HT1080 (cell line): Measurements from ENCODE around the gene INSL3. TPM values are rescaled to one million over a fixed set of nuclear protein-coding genes. Genes with fewer than 3 reads are reported as not detected.

ENCODE experiments used
- DNase-seq: peaks from one replicate; pipeline ENCODE4 v3.0.0-alpha.2; 2015; ENCODE audit warnings: low read depth
- polyA plus RNA-seq, 2 experiments: library from polyadenylated mRNA; depleted of rRNA; stranded (reverse); fragments of >200 nt; gene quantifications; 2 replicates each; pipeline ENCODE4 v1.2.3, GENCODE V29; 2015
- total RNA-seq: library from RNA; depleted of rRNA; stranded (reverse); fragments of >200 nt; shearing (Covaris generic); gene quantifications from 2 replicates; pipeline ENCODE4 v1.2.3, GENCODE V29; 2014; rRNA removed

Gene INSL3, protein sequence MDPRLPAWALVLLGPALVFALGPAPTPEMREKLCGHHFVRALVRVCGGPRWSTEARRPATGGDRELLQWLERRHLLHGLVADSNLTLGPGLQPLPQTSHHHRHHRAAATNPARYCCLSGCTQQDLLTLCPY
- not detected in 2 replicates for total RNA-seq
- polyA plus RNA-seq (2015; cell fraction: cytosol; rRNA removed) = not detected in 2 replicates
- polyA plus RNA-seq (2015; cell fraction: nucleus; rRNA removed) = not detected in 2 replicates

DNA sequence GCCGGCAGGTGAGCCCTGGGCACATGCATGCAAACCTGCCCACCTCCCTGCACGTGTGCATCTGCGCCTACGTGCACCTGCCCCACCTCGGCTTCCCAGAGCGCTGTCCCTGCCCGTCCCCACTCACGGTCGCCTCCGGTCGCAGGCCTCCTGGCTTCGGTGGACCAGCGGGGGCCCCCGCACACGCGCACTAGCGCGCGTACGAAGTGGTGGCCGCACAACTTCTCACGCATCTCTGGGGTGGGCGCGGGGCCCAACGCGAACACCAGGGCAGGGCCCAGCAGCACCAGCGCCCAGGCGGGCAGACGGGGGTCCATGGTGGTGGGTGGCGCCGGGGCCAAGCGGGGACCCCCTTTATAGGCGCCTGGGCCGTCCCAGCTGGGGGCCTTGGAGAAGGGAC, at the start of gene INSL3:
TSS of gene INSL3 (minus strand) at position 330 of the 400 bp plus-strand sequence. CDS start at position 317, 13 bp downstream.
- DNase-seq = no peak

DNA sequence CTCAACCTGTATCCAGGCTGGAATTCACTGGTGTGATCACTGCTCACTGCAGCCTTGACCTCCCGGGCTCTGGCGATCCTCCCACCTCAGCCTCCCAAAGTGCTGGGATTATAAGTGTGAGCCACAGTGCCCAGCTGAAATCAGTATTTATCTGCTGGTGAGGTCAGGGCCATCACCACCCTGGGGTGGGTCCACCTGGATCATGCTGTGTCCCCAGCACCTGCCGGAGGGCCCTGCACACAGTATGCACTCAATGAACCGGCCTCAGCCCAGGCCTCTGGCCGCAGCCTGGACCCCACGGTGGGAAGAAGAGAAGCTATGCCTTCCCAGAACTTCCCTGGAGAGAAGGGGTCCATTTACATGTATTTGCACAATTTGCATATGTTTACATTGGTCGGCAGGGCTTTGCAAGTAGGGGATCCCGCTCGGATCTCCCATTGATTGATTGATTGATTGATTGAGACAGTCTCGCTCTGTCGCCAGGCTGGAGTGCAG, 47.8 kb upstream of the INSL3 start:
- no peak for DNase-seq

DNA sequence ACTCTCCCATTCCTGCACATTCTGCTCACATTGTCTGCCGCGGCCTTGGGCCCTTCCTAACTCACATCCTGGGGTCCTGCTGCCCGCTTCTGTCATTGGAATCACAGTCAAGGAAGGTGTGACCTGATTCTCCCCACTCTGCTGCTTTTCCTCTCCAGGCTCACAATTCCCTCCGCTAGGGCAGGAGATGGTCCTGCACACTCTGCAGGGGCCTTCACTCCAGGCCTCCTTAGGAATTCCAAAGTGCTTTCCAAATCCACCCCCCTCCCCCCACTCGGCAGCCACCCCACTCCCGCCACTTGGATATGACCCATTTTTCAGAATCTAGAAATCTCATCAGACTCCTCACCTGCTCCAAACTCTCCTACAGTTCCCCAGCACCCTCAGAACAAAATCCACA, 47.4 kb upstream of the INSL3 start:
- DNase-seq = no peak

DNA sequence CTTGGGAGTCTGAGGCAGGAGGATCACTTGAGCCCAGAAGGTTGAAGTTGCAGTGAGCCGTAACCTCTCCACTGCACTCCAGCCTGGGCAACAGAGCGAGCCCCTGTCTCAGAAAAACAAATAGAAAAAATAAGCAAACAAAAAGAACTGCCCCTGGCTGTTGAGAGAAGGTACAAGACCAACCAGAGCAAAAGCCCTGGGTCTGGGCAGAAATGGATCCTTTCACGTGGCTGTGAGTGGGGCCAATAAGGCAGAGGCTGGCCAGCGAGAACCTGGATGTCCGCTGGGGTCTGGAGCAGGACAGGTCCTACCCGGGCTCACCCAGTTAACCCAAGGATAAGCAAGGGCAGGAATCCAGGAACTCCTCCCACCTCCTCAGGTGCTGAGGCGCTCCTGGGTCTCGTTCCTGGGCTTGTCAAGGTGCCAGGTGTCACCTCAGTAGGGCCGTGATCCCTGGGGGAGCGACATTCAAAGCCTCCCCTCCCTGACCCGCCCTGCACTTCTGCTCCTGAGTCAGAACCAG, 45.7 kb upstream of the INSL3 start:
- no peak for DNase-seq

DNA sequence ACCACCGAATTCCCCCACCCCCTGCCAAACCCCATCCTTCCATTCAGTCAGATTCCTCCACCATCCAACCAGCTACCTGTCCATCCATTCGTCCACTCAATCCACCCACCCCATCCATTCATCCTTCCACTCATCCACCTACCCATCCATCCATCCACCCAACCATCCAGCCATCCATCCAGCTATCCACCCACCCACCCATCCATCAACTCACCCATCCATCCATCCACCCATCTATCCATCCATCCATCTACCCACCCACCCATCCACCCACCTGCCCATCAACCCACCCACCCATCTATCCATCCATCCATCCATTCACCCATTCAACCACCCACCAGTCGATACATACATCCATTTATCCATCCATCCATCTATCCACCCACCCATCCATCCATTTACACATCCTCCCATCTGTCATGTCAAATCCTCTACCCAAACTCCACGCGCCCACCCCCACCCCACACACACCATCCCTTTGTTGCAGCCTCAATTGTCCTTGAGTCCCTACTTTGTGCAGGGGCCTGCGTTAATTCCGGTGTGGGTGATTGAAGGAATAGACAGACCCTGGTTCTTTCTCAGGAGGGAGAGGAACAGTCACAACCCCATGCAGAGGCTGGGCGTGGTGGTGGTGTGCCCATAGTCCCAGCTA, 45.1 kb upstream of the INSL3 start:
- DNase-seq = no peak

DNA sequence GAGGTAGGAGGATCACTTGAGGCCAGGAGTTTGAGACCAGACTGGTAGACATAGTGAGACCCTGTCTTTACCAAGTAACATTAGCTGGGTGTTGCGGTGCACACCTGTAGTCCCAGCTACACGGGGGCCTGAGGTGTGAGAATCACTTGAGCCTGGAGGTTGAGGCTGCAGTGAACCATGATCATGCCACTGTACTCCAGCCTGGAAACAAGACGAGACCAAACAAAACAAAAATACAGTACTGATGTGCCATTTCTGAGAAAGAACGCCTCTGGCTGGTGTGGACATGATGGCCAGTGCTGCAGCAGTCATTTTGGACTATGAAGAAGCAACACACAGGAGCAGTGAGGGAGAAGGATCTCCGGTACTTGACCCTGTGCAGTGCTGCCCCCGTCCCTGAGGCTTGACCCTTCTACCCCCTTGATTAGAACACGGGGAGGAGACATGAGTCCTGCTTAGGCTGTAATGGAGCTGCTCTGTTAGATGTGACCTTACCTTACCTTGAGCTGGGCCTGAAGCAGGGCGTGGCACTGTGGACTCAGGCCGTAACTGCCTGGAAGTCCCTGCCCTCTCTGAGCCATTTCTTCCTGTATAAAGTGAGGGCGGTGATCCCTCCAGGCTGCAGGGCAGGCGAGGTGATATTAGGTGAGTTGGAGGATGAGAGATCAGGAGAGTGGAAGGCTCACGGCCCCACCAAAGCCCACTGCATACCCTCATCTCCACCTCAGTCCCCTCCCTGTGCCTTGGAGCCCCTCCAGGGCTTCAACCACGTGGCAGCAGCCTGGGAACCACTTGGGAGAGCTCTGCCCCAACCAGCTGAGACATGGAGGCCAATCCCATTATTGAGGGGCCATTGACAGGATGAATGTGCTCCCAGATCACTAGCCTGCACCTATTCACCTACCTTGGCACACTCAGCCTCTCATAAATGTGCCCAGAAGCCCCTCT, 44.3 kb upstream of the INSL3 start:
- DNase-seq = peak; percentile 60

DNA sequence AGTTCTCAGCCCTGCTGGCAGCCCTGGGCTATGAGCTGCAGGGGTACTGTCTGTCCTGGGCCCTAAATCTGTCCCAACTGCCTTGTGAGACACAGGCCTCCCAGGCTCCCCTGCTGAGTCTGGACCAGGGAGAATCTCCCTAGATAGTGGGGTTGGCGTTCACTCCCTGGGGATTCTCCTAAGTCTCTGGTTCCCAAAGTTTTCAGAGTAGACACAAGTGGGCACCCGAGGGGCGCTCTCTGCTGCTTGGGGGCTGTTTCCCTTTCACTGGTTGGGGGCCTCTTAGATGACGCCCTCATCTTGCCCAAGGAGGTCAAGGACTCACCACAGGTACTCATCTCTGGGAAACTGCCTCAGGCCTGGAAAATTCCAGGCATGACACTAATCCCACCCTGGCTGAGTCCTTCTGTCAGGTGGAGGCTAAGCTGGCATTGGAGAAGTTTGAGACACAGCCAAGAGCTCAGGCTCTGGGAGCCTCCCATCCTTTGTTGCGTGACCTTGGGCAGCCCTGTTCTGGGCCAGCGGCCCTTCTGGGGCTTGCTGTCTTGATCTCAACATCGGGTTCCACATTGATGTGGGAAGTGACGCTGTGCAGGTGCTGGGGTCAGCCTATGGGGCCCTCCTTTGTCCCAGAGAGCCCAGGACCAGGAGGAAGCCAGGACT, 42.3 kb upstream of the INSL3 start:
- DNase-seq = no peak

DNA sequence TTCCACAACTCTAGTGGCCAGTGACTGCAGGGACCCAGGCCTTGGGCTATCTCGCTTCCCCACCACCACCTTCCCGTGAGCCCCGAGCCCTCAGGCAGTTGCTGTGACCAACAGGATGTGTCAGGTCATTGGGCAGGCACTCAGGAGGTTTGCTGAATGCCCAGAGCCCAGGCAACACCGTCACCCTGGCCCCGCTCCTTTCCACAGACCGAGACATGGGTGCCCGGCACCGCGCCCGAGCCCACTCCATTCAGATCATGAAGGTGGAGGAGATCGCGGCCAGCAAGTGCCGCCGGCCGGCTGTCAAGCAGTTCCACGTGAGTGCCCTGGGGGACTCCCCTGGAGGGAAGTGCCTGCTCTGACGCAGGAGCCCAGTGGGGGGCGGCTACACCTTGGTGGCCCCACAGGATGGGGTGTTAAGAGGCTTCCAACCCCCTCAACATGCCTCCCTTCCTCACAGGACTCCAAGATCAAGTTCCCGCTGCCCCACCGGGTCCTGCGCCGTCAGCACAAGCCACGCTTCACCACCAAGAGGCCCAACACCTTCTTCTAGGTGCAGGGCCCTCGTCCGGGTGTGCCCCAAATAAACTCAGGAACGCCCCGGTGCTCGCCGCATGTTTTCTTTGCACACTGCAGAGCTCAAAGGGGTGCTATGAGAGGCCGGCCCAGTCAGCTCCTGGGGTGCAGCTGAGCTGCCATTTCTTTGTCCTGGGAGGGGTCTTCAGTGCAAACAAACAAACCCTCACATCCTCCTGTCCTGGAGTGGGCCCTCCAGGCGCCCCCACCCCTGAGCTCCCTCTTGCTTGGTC, 41.6 kb upstream of the INSL3 start:
- no peak for DNase-seq

DNA sequence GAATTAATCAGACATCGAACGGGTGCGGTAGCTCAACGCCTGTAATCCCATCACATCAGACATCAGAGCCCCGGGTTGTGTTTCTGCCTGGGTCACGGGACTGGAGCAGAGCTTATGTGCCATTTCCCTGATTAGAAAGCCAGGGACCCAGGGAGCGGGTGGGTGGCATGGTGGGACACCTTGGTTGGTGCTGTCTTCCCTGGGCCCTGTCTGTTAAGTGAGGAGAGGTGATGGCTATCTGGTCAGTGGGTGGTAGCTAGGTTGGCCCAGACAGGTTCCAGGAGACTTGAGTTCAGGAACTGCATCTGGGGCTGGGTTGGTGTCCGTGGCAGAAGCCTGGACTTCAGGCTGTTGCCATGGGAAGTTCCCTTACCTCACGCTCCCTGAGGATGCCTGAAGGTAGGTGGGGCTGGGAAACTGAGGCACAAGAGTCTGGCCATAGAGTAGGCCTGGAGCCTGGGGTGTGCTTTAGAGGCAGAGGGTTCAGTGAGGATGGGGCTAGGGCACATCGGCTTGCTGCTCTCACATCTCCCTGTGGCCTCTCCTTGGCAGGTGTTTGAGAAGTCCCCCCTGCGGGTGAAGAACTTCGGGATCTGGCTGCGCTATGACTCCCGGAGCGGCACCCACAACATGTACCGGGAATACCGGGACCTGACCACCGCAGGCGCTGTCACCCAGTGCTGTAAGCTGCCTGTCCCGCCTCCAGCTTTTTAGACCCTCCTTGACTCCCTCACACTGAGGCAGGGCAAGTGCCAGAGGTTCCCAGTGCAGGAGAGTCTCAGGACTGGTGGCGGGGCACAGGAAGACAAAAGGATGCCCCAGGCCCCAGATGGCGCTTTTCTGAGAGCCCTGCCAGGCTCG, 40.5 kb upstream of the INSL3 start:
- no peak for DNase-seq

DNA sequence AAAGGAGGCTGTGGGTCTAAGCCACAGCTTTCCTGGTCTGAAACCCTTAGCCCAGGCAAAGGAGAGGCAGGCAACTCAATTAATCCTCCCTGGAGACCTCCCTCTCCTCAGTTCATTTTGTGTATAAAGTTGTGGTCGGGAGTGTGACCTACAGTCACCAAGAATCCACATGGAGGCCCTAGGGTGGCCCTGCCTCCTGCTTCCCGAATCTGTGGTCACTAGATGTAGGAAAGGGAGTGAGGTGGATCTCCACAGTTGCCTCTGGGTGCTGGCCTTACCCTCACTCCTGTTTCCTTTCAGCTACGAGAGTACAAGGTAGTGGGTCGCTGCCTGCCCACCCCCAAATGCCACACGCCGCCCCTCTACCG, 39.7 kb upstream of the INSL3 start:
- DNase-seq = no peak

DNA sequence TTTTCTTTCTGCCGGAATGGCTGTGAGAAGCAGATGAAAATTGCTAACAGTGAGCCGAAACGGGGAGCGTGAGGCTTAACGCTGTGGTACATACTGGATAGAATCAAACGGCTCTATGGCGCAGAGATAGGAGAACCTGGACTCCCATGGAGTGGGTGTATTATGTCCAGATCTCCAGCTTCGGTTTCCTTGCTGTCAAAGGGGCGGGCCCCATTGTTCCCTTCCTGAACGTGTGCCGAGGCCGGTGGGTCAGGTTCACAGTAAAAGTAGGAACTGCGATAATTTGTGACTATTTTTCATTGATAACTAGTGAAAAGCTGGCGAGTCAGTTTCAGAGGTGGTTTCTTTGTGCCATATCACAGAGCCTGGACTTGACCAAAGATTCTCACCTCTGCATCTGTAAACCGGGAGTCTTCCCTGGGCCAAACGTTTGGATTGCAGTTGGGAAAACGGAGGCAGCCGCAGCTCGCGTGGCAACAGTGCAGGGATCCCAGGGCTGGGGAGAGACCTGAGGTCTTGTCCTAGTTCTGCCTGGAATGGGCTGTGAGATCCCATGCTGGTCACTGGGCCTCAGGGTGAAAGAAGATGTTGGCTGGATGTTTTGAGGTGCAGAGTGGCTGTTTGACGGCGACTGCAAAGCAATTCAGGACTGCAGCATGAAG, 39.1 kb upstream of the INSL3 start:
- DNase-seq = no peak

DNA sequence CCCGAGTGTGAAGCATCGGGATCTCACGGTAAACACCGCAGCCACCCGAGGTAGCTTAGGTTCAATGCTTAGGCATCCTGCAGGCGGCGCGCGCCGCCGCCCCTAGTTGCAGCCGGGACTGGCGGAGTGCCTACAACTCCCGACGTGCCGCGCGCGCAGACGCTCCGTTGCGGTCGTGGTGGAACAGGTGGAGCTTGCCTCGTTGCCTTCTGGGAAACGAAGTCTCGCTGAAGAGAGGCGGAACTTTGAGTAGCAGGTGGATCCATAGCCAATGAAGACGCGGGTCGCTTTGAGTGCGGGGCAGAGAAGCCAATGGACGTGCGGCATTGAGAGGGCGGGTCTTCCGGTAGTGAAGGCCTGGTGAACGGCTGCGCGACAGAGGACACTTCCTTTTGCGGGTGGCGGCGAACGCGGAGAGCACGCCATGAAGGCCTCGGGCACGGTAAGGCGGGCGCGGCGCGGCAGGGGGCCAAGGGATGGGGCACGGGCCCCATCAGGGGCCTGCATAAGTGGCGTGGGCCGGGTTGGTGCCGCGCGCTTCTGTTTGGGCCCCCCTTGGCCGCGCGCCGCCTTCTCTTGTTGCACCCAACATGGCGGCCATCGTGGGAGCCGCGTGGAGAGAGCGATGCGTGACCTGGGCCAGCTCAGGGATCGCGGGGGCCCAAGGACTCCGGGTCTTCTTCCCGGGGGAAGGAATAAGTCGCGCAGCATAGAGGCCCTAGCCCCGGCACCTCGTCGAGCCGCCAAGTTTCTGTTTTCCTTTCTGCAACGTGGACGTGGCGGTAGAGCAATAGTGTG, 38.4 kb upstream of the INSL3 start, which contains the start of gene RPL18A:
TSS of gene RPL18A (plus strand) at position 378 of the 798 bp plus-strand sequence. CDS start at position 425, 47 bp downstream.
- DNase-seq = peak; percentile 99

DNA sequence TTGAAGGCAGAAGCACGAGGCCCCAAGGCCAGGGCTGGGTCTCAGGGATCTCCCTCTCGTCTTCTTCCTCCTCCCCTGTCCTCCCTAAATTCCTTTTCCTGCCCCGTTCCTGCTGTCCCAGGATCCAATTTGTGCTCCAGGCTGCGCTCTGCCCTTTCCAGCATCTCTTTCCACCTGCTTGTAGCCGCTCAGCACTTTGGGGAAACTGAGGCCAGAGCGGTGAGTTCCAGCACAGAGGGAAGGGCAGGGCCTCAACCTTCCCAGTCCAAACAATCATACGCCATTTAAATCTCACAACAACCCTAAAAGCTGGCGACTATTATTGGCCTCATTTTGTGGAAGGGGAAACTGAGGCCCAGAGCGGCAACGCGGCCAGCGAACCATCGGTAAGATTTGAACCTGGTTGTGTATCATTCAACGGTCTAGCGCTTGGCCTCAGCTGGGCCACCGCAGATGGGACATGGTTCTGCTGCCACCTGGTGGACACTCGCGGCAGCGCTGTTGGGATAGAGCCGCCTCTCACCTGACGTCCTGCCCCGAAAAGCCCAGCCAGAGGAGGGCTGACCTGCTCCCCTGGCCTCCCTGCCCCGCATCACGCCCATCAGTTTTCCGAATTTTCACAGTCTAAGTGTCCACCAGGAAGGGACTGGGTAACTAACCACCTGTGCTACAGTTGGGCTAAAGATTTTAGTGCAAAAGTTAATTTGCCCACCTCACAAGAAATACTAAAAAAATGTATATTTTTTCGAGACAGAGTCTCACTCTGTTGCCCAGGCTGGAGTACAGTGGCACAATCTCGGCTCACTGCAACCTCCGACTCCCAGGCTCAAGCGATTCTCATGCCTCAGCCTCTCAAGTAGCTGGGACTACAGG, 34.2 kb upstream of the INSL3 start:
- peak; percentile 65 for DNase-seq

DNA sequence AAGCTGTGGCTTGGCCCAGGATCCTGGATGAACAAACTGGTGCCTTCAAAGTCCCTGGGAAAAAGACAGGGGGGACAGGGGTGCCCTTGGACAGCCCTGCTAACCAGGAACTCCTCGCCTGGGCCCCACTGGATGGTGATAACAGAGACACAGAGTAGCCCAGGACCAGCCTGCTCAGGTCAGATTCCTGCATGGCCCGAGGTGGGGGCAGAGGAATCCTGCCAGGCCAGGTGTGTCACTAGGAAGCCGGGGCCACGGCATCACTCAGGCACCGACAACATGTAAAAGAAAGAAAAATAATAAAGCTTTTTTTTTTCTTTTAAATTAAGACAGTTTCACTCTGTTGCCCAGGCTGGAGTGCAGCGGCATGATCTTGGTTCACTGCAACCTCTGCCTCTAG, 32.7 kb upstream of the INSL3 start:
- DNase-seq = no peak

DNA sequence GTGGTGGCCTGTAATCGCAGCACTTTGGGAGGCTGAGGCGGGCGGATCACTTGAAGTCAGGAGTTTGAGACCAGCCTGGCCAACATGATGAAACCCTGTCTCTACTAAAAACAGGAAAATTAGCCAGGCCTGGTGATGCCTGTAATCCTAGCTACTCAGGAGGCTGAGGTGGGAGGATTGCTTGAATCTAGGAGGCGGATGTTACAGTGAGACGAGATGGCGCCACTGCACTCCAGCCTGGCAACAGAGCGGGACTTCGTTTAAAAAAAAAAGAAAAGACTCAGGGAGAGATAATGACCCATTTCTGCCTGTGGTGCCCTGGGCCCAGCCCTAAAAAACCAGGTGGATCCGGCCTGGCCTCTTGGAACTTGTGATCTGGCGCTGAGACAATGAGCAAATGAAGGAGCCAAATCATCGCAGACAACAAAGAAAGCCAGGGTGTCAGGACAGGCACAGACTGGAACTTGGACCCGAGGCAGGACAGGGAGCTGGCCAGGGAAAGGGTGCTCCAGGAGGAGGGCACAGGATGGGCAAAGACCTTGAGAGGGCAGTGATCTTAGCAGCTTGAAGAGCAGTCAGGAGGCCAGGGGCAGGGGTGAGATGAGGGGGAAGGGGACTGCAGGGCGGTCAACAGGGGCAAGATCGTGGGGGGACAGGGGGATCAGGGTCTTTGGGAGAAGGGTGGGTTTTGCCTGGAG, 27.4 kb upstream of the INSL3 start:
- DNase-seq = no peak
